Measurements from ENCODE around the gene NR2F1-AS1.

GRCh38 chr5:93585767-93586385, 4.9 kb upstream of the NR2F1-AS1 start:
- TF ChIP-seq CTCF (conservative IDR thresholded peaks at IDR 0.05; ENCODE audit: low read length) = no peak
- peak; percentile 74; the same call in 1 of the 2 replicates for TF ChIP-seq EZH2phosphoT487 (IDR thresholded peaks at IDR 0.05; ENCODE audit: borderline replicate concordance, low read depth, low read length)

All from OCI-LY7 (cell line).